Kidney tubule cell (primary cell): ENCODE results near the gene IMMP2L.

Source experiments
- DNase-seq: peaks from one replicate; pipeline ENCODE4 v3.0.0-alpha.2; 2018; ENCODE audit warnings: low spot score

Gene IMMP2L

GRCh38 chr7:111393011-111393754 is 169.1 kb downstream of the IMMP2L start:
- peak; percentile 9 for DNase-seq

GRCh38 chr7:111392294-111392693 is 170.0 kb downstream of the IMMP2L start:
- no peak for DNase-seq

GRCh38 chr7:111390000-111390399 is 172.3 kb downstream of the IMMP2L start:
- DNase-seq = no peak

- DNase-seq = no peak
These were observed 173.4 kb downstream of the IMMP2L start for GRCh38 chr7:111388912-111389311.

- DNase-seq = no peak
These were observed 174.3 kb downstream of the IMMP2L start for GRCh38 chr7:111388016-111388415.

GRCh38 chr7:111384065-111384891 is 178.0 kb downstream of the IMMP2L start:
- peak; percentile 35 for DNase-seq

GRCh38 chr7:111383133-111383532 is 179.2 kb downstream of the IMMP2L start:
- no peak for DNase-seq

- no peak for DNase-seq
These were observed 180.7 kb downstream of the IMMP2L start for GRCh38 chr7:111381590-111381989.

GRCh38 chr7:111380945-111381344 is 181.3 kb downstream of the IMMP2L start:
- peak; percentile 25 for DNase-seq

GRCh38 chr7:111374027-111374426 is 188.3 kb downstream of the IMMP2L start:
- DNase-seq = no peak

GRCh38 chr7:111371437-111371836 is 190.9 kb downstream of the IMMP2L start:
- no peak for DNase-seq

- DNase-seq = no peak
These were observed 192.3 kb downstream of the IMMP2L start for GRCh38 chr7:111370002-111370401.

GRCh38 chr7:111368381-111369065 is 193.8 kb downstream of the IMMP2L start:
- DNase-seq = no peak

GRCh38 chr7:111364413-111364812 is 197.9 kb downstream of the IMMP2L start:
- DNase-seq = peak; percentile 14

GRCh38 chr7:111363099-111363498 is 199.2 kb downstream of the IMMP2L start:
- no peak for DNase-seq

GRCh38 chr7:111362506-111363054 is 199.7 kb downstream of the IMMP2L start:
- DNase-seq = no peak

- no peak for DNase-seq
These were observed 203.4 kb downstream of the IMMP2L start for GRCh38 chr7:111358915-111359314.

GRCh38 chr7:111357691-111358090 is 204.6 kb downstream of the IMMP2L start:
- DNase-seq = peak; percentile 49

GRCh38 chr7:111356941-111357340 is 205.4 kb downstream of the IMMP2L start:
- DNase-seq = no peak

GRCh38 chr7:111352319-111352718 is 210.0 kb downstream of the IMMP2L start:
- no peak for DNase-seq

- no peak for DNase-seq
These were observed 216.1 kb downstream of the IMMP2L start for GRCh38 chr7:111346219-111346618.

- no peak for DNase-seq
These were observed 219.3 kb downstream of the IMMP2L start for GRCh38 chr7:111343017-111343416.
